GM11168 (cell line): Measurements from ENCODE around the gene ATP1A4.

Experiments
- in situ Hi-C: fragments of 300-500 bp; cut with MboI; formaldehyde crosslinking; loops from one replicate; pipeline ENCODE4 v1.12.0; 2022; ENCODE audit warnings: low sequenced_read_pairs; ENCODE audit not compliant: unreplicated experiment

Gene ATP1A4

GRCh38 chr1:160219062-160219929, 67.9 kb downstream of the ATP1A4 start:
- in situ Hi-C loops = no loop called here

DNA sequence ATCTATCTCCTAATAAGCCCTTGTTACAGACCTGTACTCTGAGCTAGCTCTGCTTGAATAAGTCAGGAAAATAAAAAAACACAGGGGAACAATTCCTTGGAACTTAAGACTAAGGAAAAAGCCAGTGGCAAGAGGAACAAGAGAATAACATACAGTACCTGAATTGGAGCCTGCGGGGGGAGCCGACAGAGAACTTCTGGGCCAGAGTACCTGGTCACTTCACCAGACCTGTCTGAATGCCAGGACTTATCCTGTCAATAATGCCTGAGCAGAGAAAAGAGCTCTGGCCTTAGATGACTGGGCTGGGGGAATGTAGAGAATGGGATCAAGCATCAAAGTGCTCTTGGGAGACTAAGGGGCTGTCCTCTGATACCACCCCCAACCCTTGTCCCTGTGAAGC, 68.9 kb downstream of the ATP1A4 start:
- in situ Hi-C loops = no loop called here

DNA sequence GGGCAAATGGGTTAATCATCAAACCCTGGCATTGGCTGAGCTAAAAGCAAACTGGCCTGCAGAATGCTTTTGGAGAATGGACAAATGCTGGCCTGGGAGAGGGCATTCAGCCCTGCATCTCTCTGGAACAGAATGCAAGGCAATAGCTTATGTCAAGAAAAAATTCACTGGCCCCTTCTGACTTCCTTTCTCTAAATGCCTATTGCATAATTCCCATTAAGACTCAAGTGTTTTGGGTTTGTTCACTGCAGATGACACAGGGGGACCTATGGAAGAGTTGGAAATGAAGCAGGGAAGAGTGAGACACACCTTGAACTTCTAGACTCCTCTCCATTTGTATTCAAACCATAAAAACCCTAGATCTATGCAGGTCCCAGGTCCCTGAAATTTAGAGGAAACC, 69.7 kb downstream of the ATP1A4 start:
- in situ Hi-C loops = no loop called here

- in situ Hi-C loops = no loop called here
Measured at GRCh38 chr1:160222546-160222945, 71.1 kb downstream of the ATP1A4 start.

DNA sequence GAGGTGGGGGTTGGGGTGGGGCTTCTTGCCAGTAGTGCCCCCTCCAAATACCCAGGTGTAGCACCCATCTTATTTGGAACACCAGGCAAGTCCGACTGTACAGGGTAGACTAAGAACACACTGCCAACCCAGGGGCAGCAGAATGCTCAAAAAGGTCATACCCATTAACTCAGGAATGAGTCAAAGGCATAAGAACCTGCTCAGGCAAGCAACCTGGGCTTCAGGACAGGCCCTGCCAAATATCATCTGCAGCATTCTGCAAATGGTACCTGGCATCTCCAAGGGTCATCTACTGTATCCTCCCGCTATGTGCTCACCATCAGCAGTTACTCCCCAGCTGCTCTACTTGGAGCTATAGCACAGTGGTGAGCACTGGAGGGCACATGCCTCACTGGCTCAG, 73.2 kb downstream of the ATP1A4 start:
- in situ Hi-C loops = no loop called here

DNA sequence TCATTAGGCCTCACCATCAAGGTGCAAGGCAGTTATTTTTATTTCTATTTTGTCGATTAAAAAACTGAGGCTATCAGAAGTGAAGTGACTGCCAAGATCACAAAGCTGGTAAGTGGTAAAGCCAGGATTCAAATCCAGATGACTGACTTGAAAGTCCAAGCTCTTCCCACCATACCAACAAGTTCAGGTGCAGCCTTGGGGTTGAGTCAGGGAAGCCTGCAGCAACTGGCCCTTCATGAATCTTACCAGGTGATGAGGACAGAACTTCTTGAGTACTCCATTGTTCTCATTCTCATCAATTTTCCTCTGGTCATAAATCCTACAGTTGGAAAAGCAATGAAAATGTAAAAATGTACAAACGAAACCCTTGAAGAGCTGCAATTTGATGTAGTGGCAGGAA, 73.9 kb downstream of the ATP1A4 start:
- in situ Hi-C loops = no loop called here

- in situ Hi-C loops = no loop called here
Measured at GRCh38 chr1:160226623-160227022, 75.2 kb downstream of the ATP1A4 start.

DNA sequence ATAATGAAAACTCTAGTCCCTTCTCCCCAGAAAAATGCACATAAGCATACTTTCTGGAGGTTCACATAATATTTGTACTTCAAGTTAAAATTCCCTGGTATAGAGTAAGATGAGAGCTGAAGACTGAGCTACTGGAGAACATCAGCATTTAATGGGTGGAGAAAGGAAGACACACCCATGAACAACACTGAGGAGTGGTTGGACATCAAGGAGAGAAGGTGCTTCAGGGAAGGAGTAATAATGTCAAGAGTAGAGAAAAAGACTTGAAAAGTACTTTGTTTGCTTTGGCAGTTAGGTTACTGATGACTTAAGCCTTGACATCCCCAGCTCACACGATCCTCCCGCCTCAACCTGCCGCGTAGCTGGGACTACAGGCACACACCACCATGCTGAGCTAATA, 75.6 kb downstream of the ATP1A4 start:
- in situ Hi-C loops = no loop called here

GRCh38 chr1:160227561-160227960, 76.2 kb downstream of the ATP1A4 start:
- in situ Hi-C loops = no loop called here

DNA sequence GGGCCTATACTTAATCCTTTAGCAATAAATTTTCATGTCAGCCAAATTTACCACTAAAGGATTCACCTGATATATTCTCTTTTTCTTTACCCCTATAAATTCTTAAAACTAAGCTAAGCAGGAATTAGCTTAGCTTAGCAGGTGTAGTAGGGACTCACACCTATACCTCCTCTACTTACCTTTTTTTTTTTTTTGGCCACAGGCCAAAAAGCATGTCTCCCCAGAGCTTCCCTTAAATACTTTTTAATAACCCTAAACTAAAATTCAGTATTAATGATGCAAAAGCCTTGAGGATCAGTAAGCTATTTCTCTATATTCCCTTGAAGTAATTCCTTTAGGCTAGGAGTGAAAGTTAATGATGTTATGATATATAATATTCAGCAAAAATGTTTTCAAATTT, 77.0 kb downstream of the ATP1A4 start:
- in situ Hi-C loops = no loop called here

- in situ Hi-C loops = no loop called here
Measured at GRCh38 chr1:160232911-160233310, 81.5 kb downstream of the ATP1A4 start.
